ENCODE data around the gene DPF1.

The DPF1 gene

DNA sequence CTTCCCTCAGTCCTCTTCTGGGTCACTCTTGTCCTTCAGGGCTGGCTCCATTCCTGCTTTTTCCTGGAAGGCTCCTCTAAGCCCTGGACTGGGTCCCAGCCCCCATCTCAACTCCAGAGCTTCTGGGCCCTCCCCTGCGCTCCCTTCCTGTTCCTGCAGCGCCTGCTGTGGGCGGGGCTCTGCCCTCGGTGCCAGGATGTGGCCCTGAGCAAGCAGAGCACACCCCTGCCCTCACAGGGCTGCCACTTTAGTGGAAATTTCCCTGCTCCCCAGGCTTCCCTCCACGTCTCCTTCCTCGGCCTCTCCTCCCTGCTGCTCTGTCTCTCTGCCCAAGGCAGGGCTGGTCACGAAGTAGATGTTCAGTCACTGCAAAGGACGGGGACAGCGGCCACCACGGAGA is 28.8 kb downstream of the DPF1 start:
- no peak for DNase-seq

DNA sequence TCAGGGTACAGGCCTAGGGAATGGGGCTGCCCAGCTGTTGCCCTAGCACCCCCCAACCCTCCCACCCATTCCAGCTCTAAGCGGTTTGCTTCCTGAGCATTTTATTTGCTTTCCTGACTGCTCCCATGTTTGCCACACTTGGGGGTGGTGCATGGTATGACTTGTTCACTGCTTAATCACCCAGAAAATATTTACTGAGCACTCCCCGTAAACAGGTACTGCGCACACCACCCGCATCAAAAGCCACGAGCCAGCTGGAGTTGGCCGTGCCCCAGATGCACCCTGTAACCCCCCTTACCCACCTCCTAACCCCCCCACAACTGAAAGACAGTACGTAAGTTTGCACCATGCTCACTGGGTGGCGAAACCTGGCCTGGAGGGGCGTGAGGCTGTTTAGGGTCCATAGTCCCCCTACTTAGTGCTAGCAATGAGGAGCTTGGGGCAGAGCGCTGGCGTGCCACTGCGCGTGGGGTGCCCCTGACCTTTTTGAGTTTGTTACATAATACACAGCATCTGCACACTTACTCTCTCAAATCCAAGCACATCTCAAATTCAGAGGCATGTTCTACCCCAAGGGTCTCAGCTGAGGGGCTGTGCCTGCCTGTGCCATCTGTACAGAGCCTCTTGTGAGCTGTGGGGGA is 29.8 kb downstream of the DPF1 start:
- DNase-seq: no peak

DNA sequence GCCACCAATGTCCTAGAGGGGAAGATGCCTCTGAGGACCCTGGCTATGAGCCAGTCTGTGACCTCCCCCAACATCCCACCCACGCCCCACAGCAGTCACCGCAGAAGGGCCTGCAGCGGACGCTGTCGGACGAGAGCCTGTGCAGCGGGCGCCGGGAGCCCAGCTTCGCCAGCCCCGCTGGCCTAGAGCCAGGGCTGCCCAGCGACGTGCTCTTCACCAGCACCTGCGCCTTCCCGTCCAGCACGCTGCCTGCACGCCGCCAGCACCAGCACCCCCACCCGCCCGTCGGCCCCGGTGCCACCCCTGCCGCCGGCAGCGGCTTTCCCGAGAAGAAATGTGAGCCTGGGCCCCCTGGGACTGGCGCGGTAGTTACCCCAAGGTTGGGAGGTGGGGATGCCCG is 30.6 kb downstream of the DPF1 start:
- no peak for DNase-seq

DNA sequence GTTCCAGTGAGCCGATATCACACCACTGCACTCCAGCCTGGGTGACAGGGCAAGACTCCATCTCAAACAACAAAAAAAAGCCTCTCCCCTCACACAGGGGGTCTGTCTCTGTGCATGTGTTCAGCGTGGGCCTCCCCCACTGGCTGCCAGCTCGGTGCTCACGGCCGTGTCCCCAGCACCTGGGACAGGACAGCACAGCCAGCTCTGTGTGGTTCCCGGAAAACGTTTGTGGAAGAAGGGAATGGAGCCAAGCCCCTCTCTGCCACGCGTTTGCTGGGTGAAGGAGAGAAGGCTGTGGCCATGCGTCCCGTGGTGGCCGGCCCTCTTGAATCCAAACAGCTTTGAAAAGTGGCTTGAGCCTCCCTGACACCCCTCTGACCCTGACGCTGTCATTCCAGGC is 32.3 kb downstream of the DPF1 start:
- DNase-seq: no peak

DNA sequence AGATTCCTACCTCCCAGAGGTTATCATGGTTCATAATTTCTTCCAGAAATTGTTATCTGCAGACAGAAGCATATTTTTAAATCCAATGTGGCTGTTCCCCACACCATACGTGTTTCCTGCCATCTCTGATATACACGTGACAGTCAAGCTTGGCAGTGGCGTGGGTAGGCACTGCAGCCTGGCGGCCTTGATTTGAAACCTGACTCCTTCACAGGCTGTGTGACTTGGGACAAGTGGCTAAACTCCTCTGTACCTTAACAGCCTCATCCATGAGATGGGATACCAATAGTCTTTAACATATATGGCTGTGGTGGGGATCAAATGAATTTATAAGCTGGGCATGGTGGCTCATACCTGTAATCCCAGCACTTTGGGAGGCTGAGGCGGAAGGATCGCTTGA is 33.2 kb downstream of the DPF1 start:
- DNase-seq: no peak

DNA sequence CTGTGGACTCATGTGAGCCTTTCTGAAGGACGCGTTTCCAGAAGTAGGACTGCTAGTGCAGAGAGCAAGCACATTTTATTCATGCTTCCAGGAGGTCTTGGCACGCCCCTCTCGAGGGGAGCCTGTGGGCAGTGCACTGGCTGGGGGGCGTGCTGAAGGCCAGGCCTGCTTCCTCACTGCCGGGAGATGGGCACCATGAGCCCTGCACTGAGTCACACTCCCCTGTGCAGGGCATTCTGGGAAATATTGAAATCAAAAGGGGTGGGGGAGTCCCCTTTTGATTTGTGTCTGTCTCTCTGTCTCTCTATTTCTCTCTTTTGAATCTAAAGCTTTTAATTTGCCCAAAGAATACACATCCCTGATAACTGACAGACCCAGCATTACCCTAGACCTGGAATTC is 34.0 kb downstream of the DPF1 start:
- no peak for DNase-seq

DNA sequence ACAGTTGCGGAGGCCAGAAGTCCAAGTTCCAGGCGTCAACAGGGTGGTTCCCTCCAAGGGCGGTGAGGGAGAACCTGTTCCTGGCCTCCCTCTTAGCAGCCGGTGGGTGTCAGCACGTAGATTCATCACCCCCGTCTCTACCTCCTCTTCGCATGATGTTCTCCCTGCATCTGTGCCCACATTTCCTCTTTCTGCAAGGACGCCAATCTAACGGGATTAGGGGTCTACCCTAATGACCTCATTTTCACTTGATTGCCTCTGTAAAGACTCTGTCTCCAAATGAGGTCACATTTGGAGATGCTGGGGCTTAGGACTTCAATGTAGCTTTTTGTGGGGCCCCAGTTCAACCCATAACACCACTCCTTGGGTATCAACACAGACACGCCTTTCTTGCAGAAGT is 38.5 kb downstream of the DPF1 start:
- DNase-seq: no peak

DNA sequence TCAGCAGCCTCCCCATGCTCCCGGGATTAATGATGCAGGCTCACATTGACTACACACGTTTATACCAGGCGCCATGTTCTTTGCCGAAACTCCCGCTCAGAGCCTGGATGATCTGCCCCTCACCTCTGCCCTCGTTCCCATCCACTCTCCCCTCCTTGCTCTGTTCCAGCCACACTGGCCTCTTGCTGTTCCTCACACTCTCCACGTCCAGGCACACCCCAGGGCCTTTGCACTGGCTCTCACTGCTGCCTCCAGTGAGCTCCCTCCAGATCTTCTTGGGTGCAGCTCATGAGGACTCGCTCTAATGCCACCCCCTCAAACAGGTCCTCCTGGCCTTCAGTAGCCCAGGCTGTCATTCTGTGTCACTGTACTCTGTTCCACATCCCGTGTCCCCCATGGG is 39.2 kb downstream of the DPF1 start:
- no peak for DNase-seq

DNA sequence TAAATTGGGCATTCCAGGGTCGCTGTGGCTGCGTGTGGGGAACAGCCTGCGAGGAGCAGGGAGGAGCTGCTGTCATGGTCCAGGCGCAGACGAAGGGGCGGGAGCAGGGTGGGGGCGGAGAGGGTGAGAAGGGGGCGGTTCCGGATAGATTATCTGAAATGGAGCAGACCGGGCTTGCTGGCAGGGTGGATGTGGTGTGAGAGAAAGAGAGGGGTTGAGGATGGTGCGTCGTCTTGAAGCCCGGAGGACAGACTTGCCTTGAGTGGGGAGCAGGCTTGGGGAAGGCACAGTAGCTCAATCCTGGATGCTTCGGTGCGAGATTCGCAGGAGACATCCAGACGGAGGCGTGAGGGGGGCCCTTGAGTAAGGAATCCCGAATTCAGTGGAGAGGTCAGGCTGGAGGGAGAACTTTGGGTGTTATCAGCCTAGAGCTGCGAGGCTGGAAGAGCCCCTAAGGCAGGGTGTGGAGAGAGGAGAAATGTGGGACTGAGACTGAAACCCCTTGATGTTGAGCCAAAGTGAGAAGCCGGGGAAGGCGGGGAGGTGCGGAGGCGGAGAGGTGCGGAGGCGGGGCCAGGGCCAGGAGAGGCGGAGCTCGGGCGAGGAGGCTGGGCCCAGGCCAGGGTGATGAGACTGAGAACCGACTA is 40.6 kb downstream of the DPF1 start:
- no peak for DNase-seq

DNA sequence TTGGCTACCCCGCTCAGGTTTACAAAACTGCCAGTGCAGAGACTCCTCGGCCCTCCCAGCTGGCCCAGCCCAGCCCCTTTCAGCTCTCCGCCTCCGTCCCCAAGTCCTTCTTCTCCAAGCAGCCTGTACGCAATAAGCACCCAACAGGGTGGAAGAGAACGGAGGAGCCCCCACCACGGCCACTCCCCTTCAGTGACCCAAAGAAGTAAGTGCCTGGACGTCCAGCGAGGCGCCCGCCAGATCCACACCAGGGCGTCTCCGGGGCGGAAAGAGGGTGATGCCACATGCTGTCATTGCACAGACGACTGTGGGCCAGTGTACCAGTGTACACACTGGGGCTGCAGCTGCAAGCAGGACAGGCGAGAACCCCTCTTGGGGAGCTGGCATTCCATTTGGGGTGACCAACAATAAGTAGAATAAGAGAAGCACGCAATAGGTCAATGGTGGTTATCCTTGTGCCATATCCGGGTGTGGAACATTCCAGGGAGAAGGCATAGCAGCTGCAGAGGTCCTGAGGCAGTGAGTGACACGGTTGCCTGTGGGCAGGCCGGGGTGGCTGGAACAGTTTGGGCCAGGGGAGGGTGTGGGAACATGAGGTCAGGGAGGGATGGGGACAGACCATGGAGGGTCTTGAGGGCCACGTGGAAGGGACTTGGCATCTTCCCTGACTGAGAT is 41.3 kb downstream of the DPF1 start:
- DNase-seq: no peak

DNA sequence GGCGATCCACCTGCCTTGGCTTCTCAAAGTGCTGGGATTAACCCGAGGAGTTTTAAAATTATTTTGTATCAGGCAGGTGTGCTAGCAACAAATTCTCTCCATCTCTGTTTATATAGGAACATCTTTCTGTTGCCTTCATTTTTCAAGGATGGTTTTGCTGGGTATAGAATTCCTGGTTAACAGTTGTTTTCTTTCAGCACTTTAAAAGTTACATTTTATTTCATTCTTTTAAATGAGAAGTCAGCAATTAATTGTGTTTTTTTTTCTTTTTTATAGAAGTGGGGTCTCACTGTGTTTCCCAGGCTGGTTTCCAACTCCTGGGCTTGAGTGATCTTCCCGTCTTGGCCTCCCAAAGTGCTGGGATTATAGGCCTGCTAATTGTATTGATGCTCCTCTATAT is 44.0 kb downstream of the DPF1 start:
- DNase-seq: no peak

DNA sequence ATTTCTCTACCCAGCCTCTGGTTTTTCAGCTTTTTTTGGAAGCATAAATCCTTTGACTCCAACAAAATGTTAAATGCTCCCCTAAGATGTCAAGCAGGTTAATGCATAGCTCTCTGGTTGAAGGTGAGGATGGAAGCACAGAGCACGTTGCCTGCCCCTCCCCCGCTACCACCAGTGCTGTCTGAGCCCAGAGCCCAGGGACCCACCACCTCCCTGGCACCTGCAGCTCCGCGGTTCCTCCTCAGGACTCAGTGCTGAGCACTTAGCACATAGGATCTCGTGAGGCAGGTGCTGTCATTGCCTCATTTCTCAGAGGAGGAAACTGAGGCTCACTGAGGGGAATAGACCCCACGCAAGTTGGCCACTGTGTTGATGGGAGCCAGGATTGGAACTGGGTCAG is 48.6 kb downstream of the DPF1 start:
- DNase-seq: no peak

DNA sequence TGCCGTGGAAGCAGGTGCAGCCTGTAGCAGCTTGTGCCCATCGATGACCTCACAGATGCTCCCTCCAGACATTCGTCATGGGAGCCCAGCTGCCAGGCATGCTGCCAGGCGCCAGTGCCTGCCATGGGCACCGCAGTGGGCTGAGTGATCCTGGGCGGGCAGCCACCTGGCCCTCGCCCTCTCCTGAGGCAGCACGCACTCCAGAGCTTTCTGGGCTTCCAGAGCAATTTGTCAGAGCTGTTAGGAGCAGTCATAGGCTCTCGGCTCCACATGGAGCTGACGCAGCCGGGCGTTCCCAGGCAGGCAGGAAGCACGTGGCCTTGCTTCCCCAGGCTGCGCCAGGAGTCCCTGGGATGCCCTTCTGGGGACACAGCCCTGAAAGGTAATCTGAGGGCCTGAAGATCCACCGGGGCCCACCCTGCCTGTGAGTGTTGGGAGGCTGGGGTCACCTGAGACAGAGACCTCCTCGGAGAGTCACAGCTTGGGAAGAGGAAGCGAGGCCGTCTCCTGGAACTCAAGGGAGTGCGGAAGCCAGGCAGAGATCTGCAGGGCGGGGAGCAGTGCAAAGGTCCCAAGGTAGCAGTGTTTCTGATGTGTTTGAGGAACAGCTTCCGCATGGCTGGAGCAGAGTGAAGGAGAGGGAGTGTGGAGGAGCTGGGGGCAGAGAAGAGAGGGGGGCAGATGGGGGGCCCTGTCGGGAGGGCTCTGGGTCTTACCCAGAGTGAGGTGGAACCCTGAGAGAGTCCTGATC is 50.6 kb downstream of the DPF1 start:
- no peak for DNase-seq

DNA sequence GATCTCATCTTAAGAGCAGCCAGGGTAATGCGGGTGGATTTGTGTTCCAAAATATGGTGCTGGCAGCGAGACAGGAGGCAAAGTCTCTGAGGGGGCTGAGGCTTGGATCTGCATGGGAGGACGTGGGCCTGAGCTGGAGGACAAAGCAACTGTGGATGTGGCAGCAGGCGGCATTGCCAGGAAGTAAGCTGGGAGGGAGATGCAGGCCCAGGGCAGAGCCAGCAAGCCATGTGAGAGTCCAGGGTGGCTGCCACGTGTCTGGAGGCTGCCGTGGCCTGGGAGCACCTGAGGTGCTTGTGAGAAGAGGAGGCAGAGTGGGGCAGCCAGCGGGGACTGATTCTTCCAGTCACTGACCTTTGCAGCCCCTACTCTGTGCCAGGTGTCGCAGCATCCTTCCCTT is 52.0 kb downstream of the DPF1 start:
- DNase-seq: no peak

DNA sequence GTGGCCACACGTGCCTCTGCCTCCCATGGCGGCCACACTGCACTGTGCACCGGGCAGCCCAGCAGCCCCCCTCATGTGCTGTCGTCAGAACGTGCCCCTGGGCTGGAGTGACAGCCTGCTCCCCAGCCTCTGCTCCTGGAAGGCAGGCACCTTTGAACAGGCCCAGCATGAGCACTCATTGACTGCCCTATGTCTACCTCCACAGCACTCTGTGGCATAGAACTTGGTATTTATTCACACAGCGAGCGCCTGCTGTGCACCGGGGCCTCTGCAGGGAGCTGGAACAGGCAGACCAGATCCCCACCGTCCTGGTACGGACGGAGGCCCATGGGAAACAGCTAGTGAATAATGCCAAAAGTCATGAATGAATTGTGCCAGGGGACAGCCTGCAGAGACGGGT is 53.7 kb downstream of the DPF1 start:
- no peak for DNase-seq

DNA sequence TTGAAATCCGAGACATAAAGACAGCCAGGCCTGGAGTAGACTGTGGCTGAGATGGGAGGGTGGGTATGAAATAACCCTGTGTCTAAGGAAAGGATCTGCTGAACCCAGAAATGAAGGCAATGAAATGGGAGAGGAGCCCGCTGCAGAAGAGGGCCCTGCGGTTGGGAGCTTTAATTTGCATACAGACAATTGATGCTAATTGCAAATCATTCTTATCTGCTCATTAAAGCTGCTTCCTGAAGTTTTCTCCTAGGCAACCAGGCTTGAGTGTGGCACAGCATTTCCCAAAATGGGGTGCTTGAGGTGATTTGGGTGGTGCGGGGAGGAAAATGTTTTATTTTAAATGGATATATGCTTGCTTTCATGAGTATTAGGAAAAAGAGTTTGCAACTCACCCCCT is 55.4 kb downstream of the DPF1 start:
- no peak for DNase-seq

DNA sequence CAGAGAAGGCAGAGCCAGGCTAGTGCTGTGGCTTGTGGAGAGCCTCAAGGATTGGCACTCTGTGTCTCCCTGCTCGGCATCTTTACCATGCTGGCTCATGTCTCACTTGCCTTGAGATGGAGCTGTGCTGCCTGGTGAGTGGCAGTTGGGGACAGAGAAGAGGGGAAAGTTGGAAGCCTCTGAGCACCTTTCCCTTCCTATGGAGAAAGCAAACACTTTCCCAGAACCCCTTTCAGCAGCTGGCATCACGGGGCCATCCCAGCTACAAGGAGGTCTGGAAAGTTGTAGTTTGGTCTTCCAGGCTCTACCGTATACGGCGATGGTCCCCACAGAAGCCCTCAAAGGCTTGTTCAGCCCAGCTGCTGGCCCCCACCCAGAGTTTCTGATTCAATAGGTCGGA is 58.7 kb downstream of the DPF1 start:
- DNase-seq: no peak

DNA sequence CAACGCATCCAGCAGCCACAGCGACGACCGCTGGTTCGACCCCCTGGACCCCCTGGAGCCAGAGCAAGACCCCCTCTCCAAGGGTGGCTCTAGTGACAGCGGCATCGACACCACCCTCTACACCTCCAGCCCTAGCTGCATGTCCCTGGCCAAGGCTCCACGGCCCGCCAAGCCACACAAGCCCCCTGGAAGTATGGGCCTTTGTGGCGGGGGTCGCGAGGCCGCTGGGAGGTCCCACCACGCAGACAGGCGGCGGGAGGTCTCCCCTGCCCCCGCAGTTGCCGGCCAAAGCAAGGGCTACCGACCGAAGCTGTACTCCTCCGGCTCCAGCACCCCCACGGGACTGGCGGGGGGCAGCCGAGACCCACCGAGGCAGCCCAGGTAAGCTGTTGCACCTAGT is 59.5 kb downstream of the DPF1 start:
- no peak for DNase-seq

DNA sequence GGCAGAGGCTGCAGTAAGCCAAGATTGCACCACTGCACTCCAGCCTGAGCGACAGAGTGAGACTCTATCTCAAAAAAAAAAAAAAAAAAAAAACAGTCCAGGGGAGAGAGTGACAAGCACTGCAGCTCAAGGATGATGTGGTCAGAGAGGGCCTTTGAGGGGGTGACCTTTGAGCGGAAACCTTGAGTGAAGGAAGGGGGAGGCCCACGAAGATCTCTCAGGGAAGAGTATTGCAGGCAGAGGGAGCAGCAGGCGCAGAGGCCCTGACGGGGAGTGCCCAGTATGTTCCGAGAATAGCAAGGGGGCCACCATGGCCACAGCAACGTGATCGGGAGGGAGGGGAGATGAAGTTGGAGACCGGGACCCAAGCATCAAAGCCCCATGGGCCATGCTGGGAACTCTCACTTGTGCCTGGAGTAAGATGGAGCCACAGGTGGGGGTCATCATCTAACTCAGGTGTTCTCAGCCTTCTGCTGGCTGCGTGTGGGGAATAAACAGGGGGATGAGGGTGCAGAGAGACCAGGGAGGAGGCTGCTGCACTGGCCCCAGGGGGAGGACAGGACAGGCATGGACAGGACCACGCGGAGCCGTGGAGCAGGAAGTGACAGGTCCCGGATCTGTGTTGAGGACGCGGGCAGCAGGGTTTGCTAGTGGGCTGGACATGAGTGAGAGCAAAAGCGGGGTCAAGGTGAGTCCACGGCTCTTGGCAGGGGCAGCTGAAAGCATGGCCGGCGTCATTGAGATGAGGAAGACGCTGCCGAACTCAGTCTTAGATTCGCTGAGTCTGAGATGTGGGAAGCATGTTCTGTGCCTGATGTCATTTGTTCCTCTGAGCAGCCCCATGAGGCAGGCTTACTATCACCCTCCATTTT is 60.4 kb downstream of the DPF1 start:
- DNase-seq: no peak

DNA sequence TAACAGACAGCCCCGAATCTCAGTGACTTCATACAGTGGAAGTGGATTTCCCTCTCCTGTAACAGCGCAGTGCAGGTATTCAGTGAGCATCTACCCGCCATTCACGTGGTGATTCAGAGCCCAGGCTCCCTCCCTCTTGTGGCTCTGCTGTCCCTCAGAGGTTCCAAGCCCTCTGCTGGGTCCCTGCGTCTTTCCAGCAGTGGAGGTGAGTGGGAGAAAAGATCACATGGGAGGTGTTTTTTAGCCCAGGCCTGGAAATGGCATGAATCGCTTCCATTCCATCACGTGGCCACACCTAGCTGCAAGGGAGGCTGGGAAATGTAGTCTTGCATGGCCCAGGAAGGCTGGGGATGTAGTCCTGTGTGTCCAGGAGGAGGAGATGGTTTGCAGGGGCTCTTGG is 61.4 kb downstream of the DPF1 start:
- no peak for DNase-seq

DNA sequence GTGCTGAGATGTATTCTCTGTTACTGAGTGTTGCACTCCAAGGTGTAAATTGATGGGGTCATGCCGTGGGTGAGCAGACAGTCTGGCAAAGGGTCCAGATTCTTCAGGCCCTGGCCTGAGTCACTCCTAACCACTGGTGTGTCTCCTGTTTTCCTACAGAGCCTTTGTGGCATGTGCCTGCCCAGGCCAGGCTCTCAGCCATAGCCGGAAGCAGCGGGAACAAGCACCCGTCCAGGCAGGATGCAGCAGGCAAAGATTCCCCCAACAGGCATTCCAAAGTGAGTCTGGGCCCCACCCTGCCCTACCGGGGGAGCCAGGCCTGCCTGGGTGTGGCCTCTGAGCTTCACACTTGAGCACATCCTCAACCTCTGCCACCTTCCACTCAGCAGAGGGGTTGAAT is 61.9 kb downstream of the DPF1 start:
- DNase-seq: no peak

Data from activated CD4-positive, alpha-beta T cell treated with anti-CD3 and anti-CD28 coated beads for 4 hours (primary cell).